Activated naive CD4-positive, alpha-beta T cell treated with anti-CD3 and anti-CD28 coated beads for 36 hours (primary cell): ENCODE results near the gene SPON2. TPM values are rescaled to one million over a fixed set of nuclear protein-coding genes. Genes with fewer than 3 reads are reported as not detected.

Source experiments
- CTCF ChIA-PET: fragments of 350-600 bp; sonication (Branson Sonifier 250); formaldehyde crosslinking; loops from one replicate; lab custom pipeline; 2021; ENCODE audit warnings: antibody characterized with exemption; lab: Charles Lee
- DNase-seq: peaks from one replicate; pipeline ENCODE4 v3.0.0-alpha.2; 2020
- H3K27ac Mint-ChIP-seq: one replicate; pipeline ENCODE4 v1.8.0; 2021; ENCODE audit warnings: mild to moderate bottlenecking, mixed read lengths
- H3K27me3 Mint-ChIP-seq: one replicate; pipeline ENCODE4 v1.8.0; 2021; ENCODE audit warnings: low read depth, mixed read lengths
- H3K36me3 Mint-ChIP-seq: one replicate; pipeline ENCODE4 v1.8.0; 2021; ENCODE audit warnings: low read depth, mixed read lengths
- H3K4me1 Mint-ChIP-seq: one replicate; pipeline ENCODE4 v1.8.0; 2021; ENCODE audit warnings: low read depth, mixed read lengths
- H3K4me3 Mint-ChIP-seq: one replicate; pipeline ENCODE4 v1.8.0; 2021; ENCODE audit warnings: mild to moderate bottlenecking, moderate library complexity, mixed read lengths
- H3K9me3 Mint-ChIP-seq: one replicate; pipeline ENCODE4 v1.8.0; 2021; ENCODE audit warnings: mixed read lengths
- intact Hi-C: fragments of 100-400 bp; cut with micrococcal nuclease; formaldehyde crosslinking; loops from one replicate; pipeline ENCODE4 v1.15.1; 2023
- total RNA-seq, 2 experiments: library from RNA; stranded (reverse); gene quantifications; one replicate each; pipeline ENCODE4 v1.2.3, GENCODE V29; 2021

SPON2 gene
- total RNA-seq, 2 experiments from 2014 or later: 4.8 to 5.5 TPM

DNA sequence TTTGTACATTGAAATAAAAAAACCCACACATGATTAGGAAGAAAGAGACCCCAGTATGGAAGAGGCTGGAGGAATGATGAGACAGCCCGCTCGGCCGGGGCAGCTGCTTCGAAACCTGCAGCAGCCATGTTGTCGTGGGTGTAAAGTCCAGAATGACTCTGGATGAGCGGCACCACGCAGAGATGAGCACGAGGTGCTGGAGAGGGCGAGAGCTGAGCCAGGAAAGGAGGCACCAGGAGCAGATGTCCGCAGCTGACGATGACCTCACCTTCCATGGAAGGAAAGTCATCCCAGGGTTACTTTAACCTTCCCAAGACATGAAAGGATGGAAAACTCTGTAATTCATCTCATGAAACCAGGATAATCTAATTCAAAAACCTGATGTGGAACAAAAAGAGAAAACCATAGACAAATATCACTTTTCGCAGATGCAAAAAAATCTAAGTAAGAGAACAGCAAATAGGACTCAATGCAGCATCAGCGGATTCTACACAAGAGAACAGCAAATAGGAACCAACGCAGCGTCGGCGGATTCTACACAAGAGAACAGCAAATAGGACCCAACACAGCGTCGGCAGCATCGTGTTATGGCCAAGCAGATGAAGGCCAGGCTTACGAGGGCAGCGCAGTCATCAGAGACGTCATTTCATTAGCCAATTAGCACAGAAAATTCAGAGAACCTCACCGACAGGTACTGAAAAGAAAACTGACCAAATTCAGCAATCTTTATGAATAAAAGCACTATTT lies 25.9 kb upstream of the SPON2 start:
- Mint-ChIP-seq H3K4me1 (peaks cover 19% of the 10 kb centered on the region), H3K27me3 (no peaks in the 10 kb centered on the region), H3K4me3 (no peak overlapping the region), H3K36me3 (no peaks in the 10 kb centered on the region), H3K9me3 (no peaks in the 10 kb centered on the region), H3K27ac (no peak overlapping the region)
- intact Hi-C loops: no loop called here
- DNase-seq: no peak
- CTCF ChIA-PET: interaction anchor here (0.6 kb wide), 1 partner anchor 689 kb away, joined by 3 read pairs; no protein-coding TSS in a partner anchor

DNA sequence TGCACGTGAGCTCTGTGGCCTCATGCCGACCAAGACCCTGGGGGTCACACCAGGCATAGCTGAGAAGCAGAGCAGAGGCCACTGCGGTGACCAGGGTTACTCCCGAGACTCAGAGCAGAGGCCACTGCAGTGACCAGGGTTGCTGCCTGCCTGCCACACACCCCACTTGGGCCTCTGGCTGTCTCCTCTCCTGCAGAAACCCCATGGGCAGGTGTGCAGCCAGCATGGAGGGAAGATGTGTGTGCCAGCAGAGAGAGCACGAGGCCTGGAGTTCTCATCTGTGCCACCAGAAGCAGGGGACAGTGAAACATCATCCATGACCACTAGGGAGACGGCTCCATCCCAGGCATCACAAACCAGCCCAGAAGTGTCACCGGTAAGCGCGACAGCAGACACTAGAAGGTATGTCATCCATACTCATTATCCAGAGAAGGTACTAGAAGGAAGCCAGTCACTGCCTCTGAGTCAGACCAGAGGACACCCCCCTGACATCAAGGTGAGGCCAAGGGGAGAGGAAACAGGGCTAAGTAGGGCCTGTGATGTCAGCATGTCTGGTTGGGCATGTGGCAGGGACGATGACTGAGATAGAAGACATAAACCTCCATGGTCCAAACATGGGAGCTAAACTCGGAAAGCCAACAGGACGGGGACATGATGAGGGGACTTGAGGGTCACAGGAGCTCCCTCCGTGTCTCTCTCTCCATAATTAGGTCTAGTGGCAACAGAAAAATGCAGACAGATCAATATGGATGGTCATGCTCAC lies 24.2 kb upstream of the SPON2 start:
- Mint-ChIP-seq H3K4me1 (peaks cover 10% of the 10 kb centered on the region), H3K9me3 (no peaks in the 10 kb centered on the region), H3K4me3 (no peak overlapping the region), H3K36me3 (no peaks in the 10 kb centered on the region), H3K27ac (no peak overlapping the region), H3K27me3 (no peaks in the 10 kb centered on the region)
- no peak for DNase-seq
- intact Hi-C loops: no loop called here
- CTCF ChIA-PET: no interaction called here

DNA sequence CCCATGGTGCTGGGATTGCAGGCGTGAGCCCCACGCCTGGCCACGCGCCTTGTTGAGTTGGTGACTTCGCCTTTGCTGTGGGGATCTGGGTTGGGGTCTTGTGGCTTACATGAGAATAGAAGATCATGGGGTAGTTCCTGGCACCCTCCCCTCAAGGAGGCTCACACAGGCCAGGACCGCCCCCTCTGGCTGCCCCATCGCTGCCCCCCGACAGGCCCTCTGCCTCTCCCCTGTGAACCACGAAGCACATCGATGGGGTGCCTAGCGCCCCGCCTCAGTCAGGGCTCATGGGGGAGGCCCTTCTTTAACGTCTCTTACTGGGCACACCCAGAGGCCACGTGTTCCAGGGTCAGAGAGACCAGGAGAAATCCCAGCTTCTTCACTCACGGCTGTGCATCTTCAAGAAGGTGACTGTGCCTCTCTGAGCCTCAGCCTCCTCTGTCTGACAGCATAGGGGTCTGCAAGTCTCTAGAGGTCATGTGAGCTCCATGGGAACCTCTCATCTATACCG lies 23.6 kb upstream of the SPON2 start:
- CTCF ChIA-PET: no interaction called here
- DNase-seq: no peak
- H3K27ac Mint-ChIP-seq: no peak overlapping the region
- no peaks in the 10 kb centered on the region for H3K9me3 Mint-ChIP-seq
- intact Hi-C loops: no loop called here
- peaks cover 3% of the 10 kb centered on the region for H3K4me1 Mint-ChIP-seq
- H3K27me3 Mint-ChIP-seq: no peaks in the 10 kb centered on the region
- H3K36me3 Mint-ChIP-seq: no peaks in the 10 kb centered on the region
- H3K4me3 Mint-ChIP-seq: no peak overlapping the region

DNA sequence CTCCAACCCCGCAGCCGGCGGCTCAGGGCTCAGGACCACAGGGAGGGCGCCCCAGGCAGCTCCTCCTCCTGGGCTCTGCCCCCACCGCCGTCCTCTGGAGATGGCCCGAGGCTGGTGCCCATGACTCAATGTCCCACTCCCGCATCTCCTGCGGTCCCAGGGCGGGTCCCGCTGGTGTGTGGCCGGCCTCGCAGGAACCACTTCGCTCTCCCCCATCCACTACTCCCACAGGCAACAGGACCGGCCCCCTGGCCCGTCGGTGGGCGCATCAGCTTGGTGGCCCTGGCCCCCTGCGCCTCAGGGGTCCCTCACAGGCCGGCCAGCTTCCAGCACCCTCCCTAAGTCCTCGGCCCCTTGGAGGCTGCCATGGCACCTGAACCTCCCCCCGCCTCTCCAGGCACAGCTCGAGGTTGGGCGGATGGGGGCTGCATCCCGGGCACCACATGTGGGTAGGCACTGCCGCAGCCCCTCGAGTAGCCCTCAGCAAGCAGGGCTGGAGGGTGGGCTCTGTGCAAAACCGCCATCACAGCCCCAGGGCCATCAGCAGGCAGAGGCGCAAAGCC lies 22.8 kb upstream of the SPON2 start:
- no peak for DNase-seq
- H3K27me3 Mint-ChIP-seq: no peaks in the 10 kb centered on the region
- no peaks in the 10 kb centered on the region for H3K9me3 Mint-ChIP-seq
- H3K27ac Mint-ChIP-seq: no peak overlapping the region
- no peak overlapping the region for H3K4me3 Mint-ChIP-seq
- no peaks in the 10 kb centered on the region for H3K36me3 Mint-ChIP-seq
- CTCF ChIA-PET: no interaction called here
- peaks cover 3% of the 10 kb centered on the region for H3K4me1 Mint-ChIP-seq
- intact Hi-C loops: no loop called here

DNA sequence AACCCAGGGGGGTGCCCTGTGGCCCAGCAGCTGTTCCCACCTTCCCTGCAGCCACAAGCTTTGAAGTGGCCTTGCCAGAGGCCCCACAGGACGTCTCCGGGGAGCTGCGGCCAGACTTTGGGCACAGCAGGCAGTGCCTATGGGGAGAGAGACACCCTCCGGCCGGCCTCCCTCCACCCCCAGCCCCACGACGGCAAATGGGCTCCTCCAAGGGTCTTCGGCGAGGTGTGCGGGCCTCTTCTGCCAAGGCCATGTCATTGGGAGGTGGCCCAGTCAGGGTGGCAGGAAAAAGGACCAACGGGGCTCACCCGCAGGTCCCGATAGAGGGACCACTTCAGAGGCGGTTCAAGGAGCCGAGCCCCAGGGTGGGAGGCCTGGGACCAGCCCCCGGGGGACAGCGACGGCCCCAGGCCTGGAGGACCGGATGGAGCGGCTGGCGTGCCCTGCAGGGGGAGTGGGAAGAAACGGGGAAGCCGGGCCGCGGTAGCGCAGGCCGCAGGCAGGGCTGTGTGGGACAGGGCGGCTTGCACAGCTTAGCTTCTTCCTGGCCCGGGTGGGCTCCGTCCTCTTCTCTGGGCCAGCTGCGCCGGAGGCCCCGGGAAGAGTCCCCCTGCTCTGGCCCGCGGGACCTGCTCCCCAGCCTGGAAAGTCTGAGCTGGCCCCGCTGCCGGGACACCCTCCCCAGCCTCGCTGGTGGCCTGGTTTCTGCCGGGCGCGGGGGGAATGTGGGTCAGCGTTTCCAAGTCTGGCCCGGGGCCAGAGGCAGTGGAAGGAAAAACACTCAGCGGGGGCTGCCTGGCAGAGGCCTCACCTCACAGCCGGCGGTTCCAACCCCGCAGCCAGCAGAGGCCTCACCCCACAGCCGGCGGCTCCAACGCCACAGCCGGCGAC lies 21.9 kb upstream of the SPON2 start:
- CTCF ChIA-PET: no interaction called here
- H3K4me1 Mint-ChIP-seq: no peaks in the 10 kb centered on the region
- H3K9me3 Mint-ChIP-seq: no peaks in the 10 kb centered on the region
- DNase-seq: no peak
- H3K4me3 Mint-ChIP-seq: no peak overlapping the region
- intact Hi-C loops: no loop called here
- H3K27ac Mint-ChIP-seq: no peak overlapping the region
- no peaks in the 10 kb centered on the region for H3K36me3 Mint-ChIP-seq
- H3K27me3 Mint-ChIP-seq: no peaks in the 10 kb centered on the region

DNA sequence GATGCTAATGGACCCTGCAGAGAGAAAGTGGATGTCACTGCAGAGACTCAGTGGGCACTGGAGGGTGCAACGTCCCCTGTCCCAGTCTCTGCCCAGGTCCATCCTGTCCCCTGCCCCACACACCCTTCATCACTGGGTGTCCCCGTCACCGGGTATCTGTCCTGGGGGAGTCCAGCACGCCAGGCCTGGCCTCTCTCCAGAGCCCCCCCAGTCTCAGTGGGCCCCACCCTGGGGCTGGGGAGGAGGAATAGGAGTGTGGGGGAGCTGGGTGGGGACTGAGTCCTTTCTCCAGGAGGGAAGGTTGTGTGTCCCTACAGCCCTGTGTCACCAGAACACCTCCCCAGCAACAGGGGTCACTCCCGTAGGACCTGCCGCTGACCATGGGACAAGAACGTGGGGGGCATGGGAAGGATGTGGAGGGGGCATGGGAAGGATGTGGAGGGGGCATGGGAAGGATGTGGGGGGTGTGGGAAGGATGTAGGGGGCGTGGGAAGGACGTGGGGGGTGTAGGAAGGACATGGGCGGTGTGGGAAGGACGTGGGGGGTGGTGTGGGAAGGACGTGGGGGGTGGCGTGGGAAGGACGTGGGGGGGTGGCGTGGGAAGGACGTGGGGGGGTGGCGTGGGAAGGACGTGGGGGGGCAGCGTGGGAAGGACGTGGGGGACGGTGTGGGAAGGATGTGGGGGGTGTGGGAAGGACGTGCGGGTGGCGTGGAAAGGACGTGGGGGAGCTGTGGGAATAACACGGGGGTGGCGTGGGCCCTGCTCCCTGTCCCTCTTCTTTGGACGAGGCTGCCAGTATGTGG lies 21.0 kb upstream of the SPON2 start:
- DNase-seq: no peak
- H3K4me1 Mint-ChIP-seq: no peaks in the 10 kb centered on the region
- no peaks in the 10 kb centered on the region for H3K9me3 Mint-ChIP-seq
- no peaks in the 10 kb centered on the region for H3K27me3 Mint-ChIP-seq
- no peaks in the 10 kb centered on the region for H3K36me3 Mint-ChIP-seq
- no peak overlapping the region for H3K27ac Mint-ChIP-seq
- no peak overlapping the region for H3K4me3 Mint-ChIP-seq
- intact Hi-C loops: no loop called here
- CTCF ChIA-PET: no interaction called here

DNA sequence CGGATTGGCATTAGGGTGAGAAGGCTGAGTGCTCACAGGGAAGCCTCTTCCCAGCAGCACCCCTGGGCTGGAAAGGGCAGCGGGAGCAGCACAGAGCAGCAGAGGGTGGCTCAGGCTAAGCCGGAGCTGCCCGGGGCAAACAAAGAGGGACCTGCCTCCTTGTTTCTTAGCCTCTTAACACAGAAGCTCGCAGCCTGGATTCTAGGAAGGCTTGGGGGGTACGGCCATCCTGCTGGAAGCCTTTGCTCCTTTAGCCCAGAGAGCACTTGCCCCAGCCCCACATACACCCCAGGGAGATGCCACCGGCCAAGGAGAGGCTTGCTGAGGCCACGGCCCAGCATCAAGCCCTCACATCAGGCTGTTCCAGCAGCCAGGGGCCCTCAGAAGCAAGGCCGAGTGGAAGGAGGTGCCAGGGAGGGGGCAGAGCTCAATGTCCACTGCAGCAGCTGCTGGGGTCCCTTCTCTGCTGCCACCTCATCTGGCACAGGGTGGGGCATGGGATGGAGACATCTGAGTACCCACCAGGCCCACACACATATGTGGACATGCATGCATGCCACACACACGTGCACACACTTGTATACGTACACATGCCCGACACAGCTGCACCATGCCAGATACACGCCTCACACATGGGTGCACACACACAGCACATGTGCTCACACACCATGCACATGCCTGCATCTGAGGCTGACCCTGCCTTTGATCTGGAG lies 20.3 kb upstream of the SPON2 start:
- DNase-seq: no peak
- H3K36me3 Mint-ChIP-seq: no peaks in the 10 kb centered on the region
- CTCF ChIA-PET: no interaction called here
- no peak overlapping the region for H3K27ac Mint-ChIP-seq
- intact Hi-C loops: no loop called here
- H3K4me1 Mint-ChIP-seq: no peaks in the 10 kb centered on the region
- H3K27me3 Mint-ChIP-seq: no peaks in the 10 kb centered on the region
- no peak overlapping the region for H3K4me3 Mint-ChIP-seq
- H3K9me3 Mint-ChIP-seq: no peaks in the 10 kb centered on the region

DNA sequence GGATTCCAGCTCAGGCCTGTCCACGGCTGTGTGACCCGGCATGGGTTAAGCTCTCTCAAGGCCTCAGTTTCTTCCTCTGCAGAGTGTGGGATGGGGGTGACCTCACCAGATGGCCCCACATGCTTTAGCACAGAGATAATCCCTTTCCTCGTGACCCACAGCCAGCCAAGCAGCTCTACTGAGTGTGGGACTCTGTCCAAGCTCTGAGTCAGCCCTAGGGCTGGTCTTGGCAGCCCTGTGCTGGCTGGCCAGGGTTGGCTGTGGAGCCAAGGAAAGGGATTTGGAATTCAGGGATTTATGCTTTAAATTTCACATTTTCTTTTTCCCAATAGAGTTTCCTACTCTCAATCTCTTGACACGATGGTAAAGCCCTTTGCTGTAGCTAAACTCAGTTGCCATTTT lies 19.7 kb upstream of the SPON2 start:
- no peak overlapping the region for H3K27ac Mint-ChIP-seq

DNA sequence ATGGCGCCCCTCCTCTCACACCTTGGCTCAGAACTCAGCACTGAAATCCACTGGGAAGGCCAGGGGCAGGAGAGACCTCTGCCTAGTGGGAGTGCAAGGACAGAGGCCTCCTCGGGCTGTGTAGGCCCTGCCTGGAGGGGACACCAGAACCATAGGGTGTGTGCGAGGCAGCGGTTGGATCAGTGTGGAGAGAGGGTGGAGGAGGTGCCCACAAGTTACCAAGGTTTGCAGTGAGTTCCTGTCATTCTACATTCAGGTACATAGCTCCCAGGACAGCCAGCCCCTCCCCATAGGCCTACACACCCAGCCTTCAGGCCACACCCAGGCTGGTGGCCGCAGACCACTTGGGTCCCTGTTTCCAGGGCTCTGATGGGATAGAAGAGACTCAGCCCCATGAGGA lies 19.2 kb upstream of the SPON2 start:
- no peak overlapping the region for H3K27ac Mint-ChIP-seq
- DNase-seq: no peak
- no peaks in the 10 kb centered on the region for H3K36me3 Mint-ChIP-seq
- H3K9me3 Mint-ChIP-seq: no peaks in the 10 kb centered on the region
- H3K27me3 Mint-ChIP-seq: no peaks in the 10 kb centered on the region
- H3K4me1 Mint-ChIP-seq: peaks cover 7% of the 10 kb centered on the region
- intact Hi-C loops: no loop called here
- CTCF ChIA-PET: no interaction called here
- H3K4me3 Mint-ChIP-seq: no peak overlapping the region

More for the DNA sequence above, 19.7 kb upstream of the SPON2 start:
- H3K9me3 Mint-ChIP-seq: no peaks in the 10 kb centered on the region
- CTCF ChIA-PET: no interaction called here
- H3K27me3 Mint-ChIP-seq: no peaks in the 10 kb centered on the region
- no peaks in the 10 kb centered on the region for H3K36me3 Mint-ChIP-seq
- peaks cover 2% of the 10 kb centered on the region for H3K4me1 Mint-ChIP-seq
- DNase-seq: no peak
- H3K4me3 Mint-ChIP-seq: no peak overlapping the region
- intact Hi-C loops: no loop called here

DNA sequence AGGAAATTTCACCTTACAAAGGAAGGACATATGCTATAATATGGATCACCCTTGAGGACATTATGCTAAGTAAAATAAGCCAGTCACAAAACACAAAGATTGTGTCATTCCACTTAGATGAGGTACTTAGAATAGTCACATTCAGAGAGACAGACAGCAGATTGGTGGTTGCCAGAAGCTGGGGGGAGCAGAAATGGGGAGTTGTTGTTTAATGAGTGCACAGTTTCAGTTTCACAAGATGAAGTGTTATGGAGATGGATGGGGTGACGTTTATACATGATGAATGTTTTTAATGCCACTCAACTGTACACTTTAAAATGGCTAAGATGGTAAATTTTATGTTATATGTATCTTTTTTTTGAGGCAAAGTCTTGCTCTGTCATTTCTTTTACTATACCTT lies 14.8 kb upstream of the SPON2 start:
- Mint-ChIP-seq H3K27me3 (peaks cover 4% of the 10 kb centered on the region), H3K36me3 (peaks cover 3% of the 10 kb centered on the region), H3K4me1 (peaks cover 11% of the 10 kb centered on the region), H3K27ac (no peak overlapping the region), H3K4me3 (no peak overlapping the region), H3K9me3 (peaks cover 4% of the 10 kb centered on the region)
- CTCF ChIA-PET: no interaction called here
- peak; percentile 49 for DNase-seq
- intact Hi-C loops: loop anchor here (2.0 kb wide), 1 partner anchor 14 kb away; no protein-coding TSS in a partner anchor
